ENCODE results near the gene SPESP1. TPM values are rescaled to one million over a fixed set of nuclear protein-coding genes. Genes with fewer than 3 reads are reported as not detected.

Gene SPESP1
- total RNA-seq = 2.1 and 3.4 TPM in 2 replicates

DNA sequence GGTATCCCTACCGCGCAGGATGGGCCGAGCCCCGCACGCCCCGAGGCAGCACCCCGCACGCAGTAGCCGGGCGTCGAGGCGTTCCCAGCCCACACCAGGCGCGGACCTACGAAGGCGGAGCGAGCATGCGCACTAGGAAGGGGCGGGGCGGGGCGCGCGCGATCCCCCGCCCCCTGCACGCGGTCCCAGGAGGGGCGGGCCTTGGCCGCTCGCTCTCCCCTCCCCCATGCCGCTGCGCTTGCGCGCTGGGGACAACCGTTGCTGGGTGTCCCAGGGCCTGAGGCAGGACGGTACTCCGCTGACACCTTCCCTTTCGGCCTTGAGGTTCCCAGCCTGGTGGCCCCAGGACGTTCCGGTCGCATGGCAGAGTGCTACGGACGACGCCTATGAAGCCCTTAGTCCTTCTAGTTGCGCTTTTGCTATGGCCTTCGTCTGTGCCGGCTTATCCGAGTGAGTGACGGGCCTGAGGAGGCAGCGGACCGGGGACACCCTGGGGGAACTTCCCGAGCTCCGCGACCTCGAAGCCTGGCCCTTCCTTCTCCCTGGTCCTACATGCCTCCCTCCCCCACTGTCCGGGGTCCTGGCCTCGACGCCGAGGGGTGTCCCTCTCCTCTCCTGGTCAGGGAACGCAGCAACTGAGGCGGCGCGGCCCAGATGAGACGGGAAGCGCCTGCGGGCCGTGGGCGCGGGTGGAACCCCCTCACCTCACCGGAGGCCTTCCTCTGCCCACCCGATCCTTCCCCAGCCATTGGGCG is at the start of gene SPESP1:
SPESP1 (plus strand) TSS at position 258 of the 755 bp plus-strand sequence; CDS start at position 387, 129 bp downstream.

Other genes starting within 250 kb of the SPESP1 start
- 96.4 and 107 TPM in 2 replicates for gene ANP32A, start 109.6 kb upstream of the SPESP1 start, total RNA-seq
- 0.07 TPM in 1 of 2 replicates, not detected in the other for gene NOX5, start 84.2 kb downstream of the SPESP1 start, total RNA-seq
- gene GLCE, start 230.1 kb downstream of the SPESP1 start, total RNA-seq = 163 and 202 TPM in 2 replicates